ENCODE results near the gene COBL.

DNA sequence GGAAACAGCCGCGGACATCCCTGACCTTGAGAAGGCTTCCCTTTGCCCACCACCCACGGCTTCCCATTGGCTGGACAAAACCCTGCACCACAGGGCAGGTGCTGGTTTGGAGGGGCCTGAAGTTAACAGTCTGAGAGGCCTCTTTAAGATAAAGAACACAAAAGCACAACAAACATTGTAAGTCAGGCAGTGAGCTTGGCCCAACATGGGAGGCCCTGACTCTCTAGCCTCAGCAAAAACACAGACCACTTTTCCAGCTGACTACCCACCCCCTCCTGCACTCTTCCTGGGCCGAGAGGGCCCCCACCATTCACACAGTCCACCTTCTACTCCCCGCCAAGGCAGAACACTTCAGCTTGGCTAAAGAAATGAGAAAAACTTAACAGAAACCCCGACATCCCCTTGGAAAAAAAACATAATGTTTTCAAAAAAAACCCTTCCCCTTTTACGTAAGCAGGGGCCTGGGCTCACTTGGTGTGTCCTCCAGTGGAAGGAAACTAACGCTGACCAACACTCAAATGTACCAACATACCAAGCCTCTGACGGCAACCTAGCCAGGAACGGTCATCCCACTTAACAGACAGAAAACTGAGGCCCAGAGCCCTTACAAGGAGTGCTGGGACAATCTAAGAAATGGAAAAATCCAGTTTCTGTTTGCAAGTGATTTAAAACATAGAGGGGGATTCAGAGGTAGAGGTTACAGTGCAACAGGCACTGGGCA, 80.9 kb downstream of the COBL start:
- TF ChIP-seq, protein P1, sequence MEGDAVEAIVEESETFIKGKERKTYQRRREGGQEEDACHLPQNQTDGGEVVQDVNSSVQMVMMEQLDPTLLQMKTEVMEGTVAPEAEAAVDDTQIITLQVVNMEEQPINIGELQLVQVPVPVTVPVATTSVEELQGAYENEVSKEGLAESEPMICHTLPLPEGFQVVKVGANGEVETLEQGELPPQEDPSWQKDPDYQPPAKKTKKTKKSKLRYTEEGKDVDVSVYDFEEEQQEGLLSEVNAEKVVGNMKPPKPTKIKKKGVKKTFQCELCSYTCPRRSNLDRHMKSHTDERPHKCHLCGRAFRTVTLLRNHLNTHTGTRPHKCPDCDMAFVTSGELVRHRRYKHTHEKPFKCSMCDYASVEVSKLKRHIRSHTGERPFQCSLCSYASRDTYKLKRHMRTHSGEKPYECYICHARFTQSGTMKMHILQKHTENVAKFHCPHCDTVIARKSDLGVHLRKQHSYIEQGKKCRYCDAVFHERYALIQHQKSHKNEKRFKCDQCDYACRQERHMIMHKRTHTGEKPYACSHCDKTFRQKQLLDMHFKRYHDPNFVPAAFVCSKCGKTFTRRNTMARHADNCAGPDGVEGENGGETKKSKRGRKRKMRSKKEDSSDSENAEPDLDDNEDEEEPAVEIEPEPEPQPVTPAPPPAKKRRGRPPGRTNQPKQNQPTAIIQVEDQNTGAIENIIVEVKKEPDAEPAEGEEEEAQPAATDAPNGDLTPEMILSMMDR (optimal IDR thresholded peaks at IDR 0.05 in 1 of 3, IDR thresholded peaks at IDR 0.05 in 1 of 3, conservative IDR thresholded peaks at IDR 0.05 in 1 of 3; ENCODE audit: extremely low read depth in 1 of 3, insufficient read depth in 2 of 3, low read length in 3 of 3) = no peak
- TF ChIP-seq EZH2 (IDR thresholded peaks at IDR 0.05; ENCODE audit: low read length) = no peak
